Pancreas (tissue), 10 donors: Measurements from ENCODE around the gene DYNC1H1. TPM values are rescaled to one million over a fixed set of nuclear protein-coding genes. Genes with fewer than 3 reads are reported as not detected.

ENCODE experiments used
- ATAC-seq, 4 donors: fragments of 200-7000 bp; cut with Tn5 transposase; one replicate each; pipeline versions ENCODE4 v1.8.0 to v1.9.1; 2020; ENCODE audit warnings: mild to moderate bottlenecking in 4 of 4, moderate library complexity in 4 of 4
- DNase-seq, 6 donors: peaks; one replicate each; pipeline ENCODE4 v3.0.0-alpha.2; 2020
- FAIRE-seq: peaks from 2 replicates; lab custom pipeline; 2012; peaks lifted over from hg19 to GRCh38; lab: Jason Lieb, UNC
- H3K27ac ChIP-seq, 4 donors: fragments of 200-600 bp; sonication (generic); 1 replicate in 3 of 4; 2 replicates in 1 of 4; pipeline versions ENCODE4 v1.5.0 to v1.8.0; 2020
- H3K27me3 ChIP-seq, 4 donors: fragments of 200-600 bp; one replicate each; pipeline ENCODE4 v1.8.0; 2021
- H3K36me3 ChIP-seq, 3 donors: fragments of 200-600 bp; sonication (generic) in 1 of 3; one replicate each; pipeline versions ENCODE4 v1.5.0 to v1.8.0; 2020 to 2021
- H3K4me1 ChIP-seq, 3 donors: fragments of 200-600 bp; one replicate each; pipeline ENCODE4 v1.8.0; 2021
- H3K4me3 ChIP-seq, 4 donors: fragments of 200-600 bp; sonication (generic) in 2 of 4; one replicate each; pipeline versions ENCODE4 v1.5.0 to v1.8.0; 2020 to 2021
- H3K9me3 ChIP-seq, 4 donors: fragments of 200-600 bp; one replicate each; pipeline ENCODE4 v1.8.0; 2021
- WGBS, 2 donors: extraction: QIAGEN DNeasy Blood & Tissue Kit; methylation state at CpG; one replicate each; pipeline ENCODE4 v1.1.7; 2013; 5-methylcytosine and 5-hydroxymethylcytosine counted together
- intact Hi-C, 3 donors: fragments of 100-400 bp; cut with DNase I; formaldehyde crosslinking; loops; one replicate each; pipeline versions ENCODE4 v1.11.1 to v1.14.2; 2022
- polyA plus RNA-seq, 2 donors: library from polyadenylated mRNA; stranded (reverse); fragments of 200-250 nt; gene quantifications; one replicate each; pipeline ENCODE4 v1.2.3, GENCODE V29; 2013
- total RNA-seq, 6 donors: library from RNA; stranded (reverse); fragmentation: NEBNext Ultra II Directional in 4 of 6; extraction: Animal tissue kit (Norgen Biotek cat#: 25700) in 4 of 6; gene quantifications; one replicate each; pipeline versions ENCODE4 v1.2.1 to v1.2.4, GENCODE V29; 2021 to 2023
- TF ChIP-seq, protein P1 (sequence below), 4 donors: fragments of 200-600 bp; sonication (generic) in 3 of 4; IDR thresholded peaks; one replicate each; pipeline versions ENCODE4 v1.5.0 to v1.8.0; 2021; ENCODE audit warnings: antibody characterized with exemption in 4 of 4
- donor health status: healthy with polysubstance abuse.
- donor health status: DM: no; HTN: no; CAD: no; lungs with moderate emphysema.
- donor health status: DM: no; HTN: no; CAD: no.
- donor health status: control.
- donor health status: control.
- donor health status: Bipolar disorder and iron deficiency.
- donor health status: DM: yes; HTN: yes; CAD: no.
- donor health status: DM: no; HTN: no; CAD: no.
- donor health status: DM: no; HTN: no; CAD: no.
- donor health status: DM: yes; HTN: yes; CAD: no.

DYNC1H1 gene
- total and polyA plus RNA-seq, 8 donors, result 95.7 to 215 (median 132) TPM

- Histone ChIP-seq H3K4me3 (no peak overlapping the region), H3K27me3 (no peaks in the 10 kb centered on the region), H3K9me3 (no peaks in the 10 kb centered on the region), H3K36me3 (peaks cover 21 to 99% (median 58%) of the 10 kb centered on the region in 3 donors), H3K4me1 (no peaks in the 10 kb centered on the region), H3K27ac (no peak overlapping the region)
- intact Hi-C loops, result no loop called here
- TF ChIP-seq, protein P1, sequence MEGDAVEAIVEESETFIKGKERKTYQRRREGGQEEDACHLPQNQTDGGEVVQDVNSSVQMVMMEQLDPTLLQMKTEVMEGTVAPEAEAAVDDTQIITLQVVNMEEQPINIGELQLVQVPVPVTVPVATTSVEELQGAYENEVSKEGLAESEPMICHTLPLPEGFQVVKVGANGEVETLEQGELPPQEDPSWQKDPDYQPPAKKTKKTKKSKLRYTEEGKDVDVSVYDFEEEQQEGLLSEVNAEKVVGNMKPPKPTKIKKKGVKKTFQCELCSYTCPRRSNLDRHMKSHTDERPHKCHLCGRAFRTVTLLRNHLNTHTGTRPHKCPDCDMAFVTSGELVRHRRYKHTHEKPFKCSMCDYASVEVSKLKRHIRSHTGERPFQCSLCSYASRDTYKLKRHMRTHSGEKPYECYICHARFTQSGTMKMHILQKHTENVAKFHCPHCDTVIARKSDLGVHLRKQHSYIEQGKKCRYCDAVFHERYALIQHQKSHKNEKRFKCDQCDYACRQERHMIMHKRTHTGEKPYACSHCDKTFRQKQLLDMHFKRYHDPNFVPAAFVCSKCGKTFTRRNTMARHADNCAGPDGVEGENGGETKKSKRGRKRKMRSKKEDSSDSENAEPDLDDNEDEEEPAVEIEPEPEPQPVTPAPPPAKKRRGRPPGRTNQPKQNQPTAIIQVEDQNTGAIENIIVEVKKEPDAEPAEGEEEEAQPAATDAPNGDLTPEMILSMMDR (IDR thresholded peaks at IDR 0.05), result no peak
- FAIRE-seq (no peak), ATAC-seq (no peak), DNase-seq (no peak)
- 93 to 94% methylated on average over 14 of the region's 14 CpGs for WGBS, 2 donors
Observed at GRCh38 chr14:102007916-102008418, 43.6 kb downstream of the DYNC1H1 start.

DNA sequence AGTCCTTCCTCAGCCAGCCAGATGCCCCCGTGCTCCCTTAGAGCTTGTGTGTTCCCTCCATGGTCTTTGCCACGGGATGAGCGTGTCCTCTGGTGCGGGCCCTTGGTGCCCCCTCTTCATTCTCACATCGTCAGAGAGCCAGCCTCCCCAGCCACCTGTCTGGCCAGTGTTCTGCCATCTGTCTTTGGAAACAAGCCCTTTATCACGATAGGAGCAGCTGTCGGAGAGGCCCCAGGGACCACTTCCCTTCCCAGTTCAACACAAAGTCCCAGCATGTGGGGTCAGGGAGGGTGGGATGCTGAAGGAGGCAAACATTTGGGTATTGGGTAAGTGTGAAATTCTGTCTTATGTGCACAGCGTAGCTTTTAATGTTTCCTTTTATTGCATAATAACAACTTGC is 44.5 kb downstream of the DYNC1H1 start:
- Histone ChIP-seq H3K9me3 (no peaks in the 10 kb centered on the region), H3K36me3 (peaks cover 20 to 99% (median 63%) of the 10 kb centered on the region in 3 donors), H3K4me3 (no peak overlapping the region), H3K27me3 (no peaks in the 10 kb centered on the region), H3K27ac (no peak overlapping the region), H3K4me1 (no peaks in the 10 kb centered on the region)
- no peak for DNase-seq
- WGBS, 2 donors, result 91 to 93% methylated on average over 8 of the region's 8 CpGs
- ATAC-seq, result no peak
- FAIRE-seq, result no peak
- TF ChIP-seq, protein P1 (IDR thresholded peaks at IDR 0.05), result no peak
- intact Hi-C loops, result no loop called here

DNA sequence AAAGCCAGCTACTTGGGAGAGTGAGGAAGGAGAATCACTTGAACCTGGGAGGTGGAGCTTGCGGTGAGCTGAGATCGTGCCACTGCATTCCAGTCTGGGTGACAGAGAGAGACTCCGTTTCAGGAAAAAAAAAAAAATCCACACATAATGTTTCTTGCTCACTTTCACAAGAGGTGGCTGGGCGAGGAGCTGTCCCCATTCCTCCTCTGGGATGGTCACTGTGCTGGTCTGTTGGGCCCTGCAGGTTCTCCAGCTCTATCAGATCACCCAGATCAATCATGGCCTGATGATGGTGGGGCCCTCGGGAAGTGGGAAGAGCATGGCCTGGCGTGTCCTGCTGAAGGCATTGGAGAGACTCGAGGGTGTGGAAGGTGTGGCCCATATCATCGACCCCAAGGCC is 47.3 kb downstream of the DYNC1H1 start:
- no peaks in the 10 kb centered on the region for H3K9me3 ChIP-seq
- no peak overlapping the region for H3K27ac ChIP-seq
- H3K4me3 ChIP-seq, result no peak overlapping the region
- no peaks in the 10 kb centered on the region for H3K27me3 ChIP-seq
- TF ChIP-seq, protein P1 (IDR thresholded peaks at IDR 0.05), result no peak
- no peaks in the 10 kb centered on the region for H3K4me1 ChIP-seq
- FAIRE-seq, result no peak
- peaks cover 21 to 99% (median 68%) of the 10 kb centered on the region in 3 donors for H3K36me3 ChIP-seq
- no peak for DNase-seq
- WGBS, 2 donors, result 88 to 90% methylated on average over 8 of the region's 8 CpGs
- intact Hi-C loops, result no loop called here
- ATAC-seq, result no peak

DNA sequence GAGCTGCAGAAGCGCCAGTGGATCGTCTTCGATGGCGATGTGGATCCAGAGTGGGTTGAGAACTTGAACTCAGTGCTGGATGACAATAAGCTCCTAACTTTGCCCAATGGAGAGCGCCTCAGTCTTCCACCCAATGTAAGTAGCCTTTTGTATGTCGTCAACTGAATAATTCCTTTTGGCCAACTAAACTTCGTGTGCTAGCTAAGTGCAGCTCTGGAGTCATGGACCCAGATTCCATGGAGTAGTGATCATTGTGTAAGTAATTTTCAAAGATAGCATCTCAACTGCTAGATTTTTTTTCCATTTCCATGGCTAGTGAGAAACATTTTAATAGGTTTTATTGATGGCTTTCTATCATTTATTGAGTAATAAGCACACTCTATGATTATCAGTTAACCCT is 48.0 kb downstream of the DYNC1H1 start:
- intact Hi-C loops, result no loop called here
- ATAC-seq, result no peak
- H3K4me3 ChIP-seq, result no peak overlapping the region
- H3K27me3 ChIP-seq, result no peaks in the 10 kb centered on the region
- no peak for DNase-seq
- FAIRE-seq, result no peak
- H3K27ac ChIP-seq, result no peak overlapping the region
- WGBS, 2 donors, result 95 to 97% methylated on average over 7 of the region's 7 CpGs
- H3K36me3 ChIP-seq, result peaks cover 21 to 99% (median 75%) of the 10 kb centered on the region in 3 donors
- H3K9me3 ChIP-seq, result no peaks in the 10 kb centered on the region
- TF ChIP-seq, protein P1 (IDR thresholded peaks at IDR 0.05), result no peak
- H3K4me1 ChIP-seq, result no peaks in the 10 kb centered on the region

- Histone ChIP-seq H3K27me3 (no peaks in the 10 kb centered on the region), H3K9me3 (no peaks in the 10 kb centered on the region), H3K4me1 (no peaks in the 10 kb centered on the region), H3K36me3 (peaks cover 13 to 99% (median 73%) of the 10 kb centered on the region in 3 donors), H3K27ac (no peak overlapping the region), H3K4me3 (no peak overlapping the region)
- FAIRE-seq (no peak), ATAC-seq (no peak), DNase-seq (no peak)
- WGBS, 2 donors, result 91 to 94% methylated on average over 10 of the region's 10 CpGs
- TF ChIP-seq, protein P1 (IDR thresholded peaks at IDR 0.05), result no peak
- intact Hi-C loops, result no loop called here
Observed at GRCh38 chr14:102013669-102014200, 49.4 kb downstream of the DYNC1H1 start.
